ENCODE results near the gene PITPNM2.

The PITPNM2 gene

GRCh38 chr12:123141615-123142517 lies 9.0 kb downstream of the PITPNM2 start:
- Histone ChIP-seq H4K20me1 (ENCODE audit: insufficient read depth, low read length) (no peaks in the 10 kb centered on the region), H3K27ac (ENCODE audit: low read depth, low read length, poor library complexity, severe bottlenecking) (peak overlapping the region; percentile 91), H3K9me3 (ENCODE audit: low read length) (no peaks in the 10 kb centered on the region), H3K36me3 (ENCODE audit: insufficient read depth, low read length) (peaks cover 43% of the 10 kb centered on the region), H3K9me2 (ENCODE audit: low read depth, low read length) (no peaks in the 10 kb centered on the region), H3K4me2 (ENCODE audit: low read length) (peak overlapping the region; percentile 68), H3K79me2 (ENCODE audit: insufficient read depth, low read length) (peaks cover 85% of the 10 kb centered on the region), H3F3A (ENCODE audit: insufficient read depth, low read length) (no peaks in the 10 kb centered on the region), H2AFZ (ENCODE audit: low read length) (no peak overlapping the region), H3K27me3 (ENCODE audit: insufficient read depth, low read length) (no peaks in the 10 kb centered on the region), H3K4me1 (ENCODE audit: insufficient read depth, low read length, severe bottlenecking) (peaks cover 69% of the 10 kb centered on the region), H3K4me3 (ENCODE audit: low read depth, low read length, poor library complexity, severe bottlenecking) (peak overlapping the region; percentile 50), H3K9ac (ENCODE audit: low read length) (peak overlapping the region; percentile 70)
- TF ChIP-seq CTCF (IDR thresholded peaks at IDR 0.05; ENCODE audit: low read length) (no peak), EZH2 (IDR thresholded peaks at IDR 0.05; ENCODE audit: borderline replicate concordance, low read length) (no peak)

GRCh38 chr12:123140676-123141614 lies 9.9 kb downstream of the PITPNM2 start:
- Histone ChIP-seq H3K27me3 (ENCODE audit: insufficient read depth, low read length) (no peaks in the 10 kb centered on the region), H3K9ac (ENCODE audit: low read length) (peak overlapping the region; percentile 70), H3K4me2 (ENCODE audit: low read length) (peak overlapping the region; percentile 68), H3K4me1 (ENCODE audit: insufficient read depth, low read length, severe bottlenecking) (peaks cover 65% of the 10 kb centered on the region), H3K9me2 (ENCODE audit: low read depth, low read length) (no peaks in the 10 kb centered on the region), H3K27ac (ENCODE audit: low read depth, low read length, poor library complexity, severe bottlenecking) (peak overlapping the region; percentile 91), H3F3A (ENCODE audit: insufficient read depth, low read length) (no peaks in the 10 kb centered on the region), H3K79me2 (ENCODE audit: insufficient read depth, low read length) (peaks cover 78% of the 10 kb centered on the region), H3K36me3 (ENCODE audit: insufficient read depth, low read length) (peaks cover 46% of the 10 kb centered on the region), H3K4me3 (ENCODE audit: low read depth, low read length, poor library complexity, severe bottlenecking) (peak overlapping the region; percentile 11), H3K9me3 (ENCODE audit: low read length) (no peaks in the 10 kb centered on the region), H2AFZ (ENCODE audit: low read length) (no peak overlapping the region), H4K20me1 (ENCODE audit: insufficient read depth, low read length) (no peaks in the 10 kb centered on the region)
- no peak for TF ChIP-seq CTCF (IDR thresholded peaks at IDR 0.05; ENCODE audit: low read length)
- no peak for TF ChIP-seq EZH2 (IDR thresholded peaks at IDR 0.05; ENCODE audit: borderline replicate concordance, low read length)

GRCh38 chr12:123139926-123140675 lies 10.8 kb downstream of the PITPNM2 start:
- H3F3A ChIP-seq (ENCODE audit: insufficient read depth, low read length): no peaks in the 10 kb centered on the region
- no peak overlapping the region for H3K4me3 ChIP-seq (ENCODE audit: low read depth, low read length, poor library complexity, severe bottlenecking)
- no peaks in the 10 kb centered on the region for H3K9me3 ChIP-seq (ENCODE audit: low read length)
- H3K9me2 ChIP-seq (ENCODE audit: low read depth, low read length): no peaks in the 10 kb centered on the region
- H3K27me3 ChIP-seq (ENCODE audit: insufficient read depth, low read length): no peaks in the 10 kb centered on the region
- peaks cover 66% of the 10 kb centered on the region for H3K4me1 ChIP-seq (ENCODE audit: insufficient read depth, low read length, severe bottlenecking)
- H3K9ac ChIP-seq (ENCODE audit: low read length): peak overlapping the region; percentile 70
- peak overlapping the region; percentile 91 for H3K27ac ChIP-seq (ENCODE audit: low read depth, low read length, poor library complexity, severe bottlenecking)
- peaks cover 44% of the 10 kb centered on the region for H3K36me3 ChIP-seq (ENCODE audit: insufficient read depth, low read length)
- H3K4me2 ChIP-seq (ENCODE audit: low read length): peak overlapping the region; percentile 68
- no peak for TF ChIP-seq CTCF (IDR thresholded peaks at IDR 0.05; ENCODE audit: low read length)
- no peak for TF ChIP-seq EZH2 (IDR thresholded peaks at IDR 0.05; ENCODE audit: borderline replicate concordance, low read length)
- no peak overlapping the region for H2AFZ ChIP-seq (ENCODE audit: low read length)
- peaks cover 70% of the 10 kb centered on the region for H3K79me2 ChIP-seq (ENCODE audit: insufficient read depth, low read length)
- no peaks in the 10 kb centered on the region for H4K20me1 ChIP-seq (ENCODE audit: insufficient read depth, low read length)
